HepG2 (cell line): Measurements from ENCODE around the gene HES7. TPM values are rescaled to one million over a fixed set of nuclear protein-coding genes. Genes with fewer than 3 reads are reported as not detected.

Experiments
- ARID2 ChIP-seq: sonication (generic); formaldehyde crosslinking; IDR thresholded peaks from 2 replicates; pipeline ENCODE4 v1.8.1; 2022; ENCODE audit warnings: mild to moderate bottlenecking, missing genetic modification reagents, borderline replicate concordance
- CREB1 ChIP-seq, 2 experiments: fragments of 450-650 bp in 1 of 2; IDR thresholded peaks; 2 replicates each; pipeline ENCODE4 v1.6.1; 2016 to 2017; ENCODE audit warnings: control low read depth in 1 of 2, mild to moderate bottlenecking in 1 of 2, missing compliant biosample characterization in 1 of 2, missing genetic modification characterization in 1 of 2
- CTCF ChIP-seq: sonication (generic); formaldehyde crosslinking; IDR thresholded peaks from 2 replicates; pipeline ENCODE4 v1.5.0; 2020; ENCODE audit warnings: mild to moderate bottlenecking, missing genetic modification reagents, moderate library complexity
- FOXP1 ChIP-seq, 2 experiments: fragments of 450-650 bp in 1 of 2; IDR thresholded peaks; 2 replicates each; pipeline ENCODE4 v1.6.1; 2017 to 2018; ENCODE audit warnings: antibody characterized with exemption in 1 of 2
- GATA4 ChIP-seq: sonication (generic); IDR thresholded peaks from 2 replicates; pipeline ENCODE4 v1.6.1; 2016; ENCODE audit warnings: antibody characterized with exemption, low read depth, borderline replicate concordance
- HHEX ChIP-seq: IDR thresholded peaks from 2 replicates; pipeline ENCODE4 v1.6.1; 2016; ENCODE audit warnings: control low read depth
- KAT2B ChIP-seq: fragments of 150-350 bp; IDR thresholded peaks from 2 replicates; pipeline ENCODE4 v1.6.1; 2014; ENCODE audit warnings: low read depth, low read length, borderline replicate concordance
- KDM2A ChIP-seq: sonication (generic); formaldehyde crosslinking; IDR thresholded peaks from 2 replicates; pipeline ENCODE4 v1.4.0; 2020; ENCODE audit warnings: low read depth, missing genetic modification reagents, borderline replicate concordance
- MED13 ChIP-seq: sonication (generic); formaldehyde crosslinking; IDR thresholded peaks from 2 replicates; pipeline ENCODE4 v1.5.0; 2020; ENCODE audit warnings: missing genetic modification reagents
- MEIS1 ChIP-seq: sonication (generic); formaldehyde crosslinking; IDR thresholded peaks from 2 replicates; pipeline ENCODE4 v1.9.0; 2021; ENCODE audit warnings: mild to moderate bottlenecking, missing genetic modification reagents, moderate library complexity, borderline replicate concordance
- MXI1 ChIP-seq: IDR thresholded peaks from 3 replicates; pipeline ENCODE4 v1.6.1; 2012; ENCODE audit warnings: low read depth, low read length, inconsistent platforms, borderline replicate concordance
- NFKB2 ChIP-seq: sonication (generic); formaldehyde crosslinking; IDR thresholded peaks from 2 replicates; pipeline ENCODE4 v1.4.0; 2020; ENCODE audit warnings: missing genetic modification reagents, borderline replicate concordance
- RFXAP ChIP-seq: sonication (generic); formaldehyde crosslinking; IDR thresholded peaks from 2 replicates; pipeline ENCODE4 v1.4.0; 2020; ENCODE audit warnings: missing genetic modification reagents, borderline replicate concordance
- RNF2 ChIP-seq: fragments of 450-650 bp; conservative IDR thresholded peaks from 2 replicates; pipeline ENCODE4 v1.6.1; 2016; ENCODE audit warnings: low read depth
- SCMH1 ChIP-seq: sonication (generic); formaldehyde crosslinking; IDR thresholded peaks from 2 replicates; pipeline ENCODE4 v1.9.0; 2021; ENCODE audit warnings: missing genetic modification reagents, mild to moderate bottlenecking, borderline replicate concordance
- SOX6 ChIP-seq, 2 experiments: fragments of 450-650 bp in 1 of 2; sonication (generic) in 1 of 2; formaldehyde crosslinking in 1 of 2; IDR thresholded peaks; 2 replicates each; pipeline versions ENCODE4 v1.4.0 to v1.6.1; 2017 to 2020; ENCODE audit warnings: antibody characterized with exemption in 1 of 2, mild to moderate bottlenecking in 1 of 2, missing genetic modification reagents in 1 of 2
- SP2 ChIP-seq: sonication (generic); formaldehyde crosslinking; IDR thresholded peaks from 2 replicates; pipeline ENCODE4 v1.5.1; 2020; ENCODE audit warnings: mild to moderate bottlenecking, missing genetic modification reagents
- TFE3 ChIP-seq: IDR thresholded peaks from 2 replicates; pipeline ENCODE4 v1.6.1; 2016
- WIZ ChIP-seq: sonication (generic); formaldehyde crosslinking; IDR thresholded peaks from 2 replicates; pipeline ENCODE4 v1.5.1; 2020; ENCODE audit warnings: mild to moderate bottlenecking, missing genetic modification reagents
- XBP1 ChIP-seq: sonication (generic); formaldehyde crosslinking; IDR thresholded peaks from 2 replicates; pipeline ENCODE4 v1.5.0; 2020; ENCODE audit warnings: missing genetic modification reagents
- YEATS2 ChIP-seq: sonication (generic); formaldehyde crosslinking; IDR thresholded peaks from 2 replicates; pipeline ENCODE4 v1.4.0; 2020; ENCODE audit warnings: missing genetic modification reagents, borderline replicate concordance
- ZNF263 ChIP-seq: sonication (generic); formaldehyde crosslinking; IDR thresholded peaks from 2 replicates; pipeline ENCODE4 v1.4.0; 2020; ENCODE audit warnings: missing genetic modification reagents
- ZNF878 ChIP-seq: sonication (generic); formaldehyde crosslinking; IDR thresholded peaks from 2 replicates; pipeline ENCODE4 v1.8.1; 2023; ENCODE audit warnings: mild to moderate bottlenecking, missing genetic modification reagents, moderate library complexity
- polyA plus RNA-seq, 8 experiments: library from polyadenylated mRNA; depleted of rRNA in 3 of 8; stranded (reverse) in 7 of 8; unstranded in 1 of 8; fragments of >200 nt; fragmentation: Illumina TruSeq in 4 of 8; extraction: Trizol in 4 of 8; gene quantifications; 2 replicates each; pipeline versions ENCODE4 v1.2.1 to v1.2.3, GENCODE V29; 2011 to 2016; ENCODE audit warnings: low read depth in 4 of 8, missing spikeins in 1 of 8, mixed read lengths in 1 of 8; ENCODE audit not compliant: insufficient read depth in 1 of 8
- total RNA-seq, 5 experiments: library from RNA; depleted of rRNA; stranded (reverse); fragments of >200 nt; fragmentation: Illumina TruSeq; extraction: Trizol; gene quantifications; 2 replicates each; pipeline ENCODE4 v1.2.3, GENCODE V29; 2016; ENCODE audit warnings: low read depth in 1 of 5
- TF ChIP-seq, protein P1 (sequence below): IDR thresholded peaks from 2 replicates; pipeline ENCODE4 v1.6.1; 2016; ENCODE audit warnings: mild to moderate bottlenecking, missing biosample characterization, missing genetic modification reagents
- TF ChIP-seq, protein P2 (sequence below): sonication (generic); formaldehyde crosslinking; IDR thresholded peaks from 2 replicates; pipeline ENCODE4 v1.4.0; 2020; ENCODE audit warnings: missing genetic modification reagents

HES7 gene
- total and polyA plus RNA-seq, 2 of the 13 experiments (the other 11 are each of a cell fraction or from before 2014, with no cell fraction given): not detected

DNA sequence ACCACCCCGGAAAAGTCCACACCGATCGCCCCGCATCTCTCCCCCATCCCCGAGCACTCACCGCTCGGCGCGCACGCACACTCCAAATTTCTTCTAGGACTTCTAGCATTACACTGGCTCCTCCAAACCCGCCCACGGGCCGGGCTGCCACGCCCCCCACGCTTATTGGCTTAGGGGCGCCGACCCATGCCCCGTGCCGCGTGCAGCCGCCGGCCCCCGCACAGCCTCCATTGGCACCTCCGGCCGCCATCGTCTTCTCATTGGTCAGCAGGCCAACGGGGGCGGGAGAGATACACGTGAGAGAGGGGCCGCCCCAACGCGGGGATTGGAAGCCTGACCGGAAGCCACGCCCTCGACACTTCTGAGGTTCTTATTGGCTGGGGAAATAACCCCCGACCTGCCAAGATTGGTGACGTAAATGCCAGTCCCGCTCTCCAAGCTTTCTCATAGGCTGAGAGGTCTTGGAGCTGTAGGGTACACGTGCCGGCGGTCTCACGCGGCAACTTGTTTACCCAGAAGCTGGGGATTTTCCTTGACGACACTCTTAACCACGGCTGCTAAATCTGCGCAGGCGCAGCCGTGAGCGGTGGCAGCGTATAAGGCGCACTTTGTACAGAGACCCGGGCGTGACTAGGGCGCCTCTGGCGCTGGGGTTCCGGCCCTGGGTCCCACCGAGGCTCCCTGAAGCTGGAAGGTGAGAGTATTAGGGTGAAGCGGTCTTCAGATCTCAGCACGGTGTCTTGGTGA, 32.5 kb upstream of the HES7 start (continued):
- peak; percentile 25 for TF ChIP-seq CTCF (CRISPR knock-in tag)
- TF ChIP-seq SCMH1: no peak
- TF ChIP-seq FOXP1 (IDR thresholded peaks at IDR 0.05): no peak
- no peak; the same call in 1 of the 2 replicates for TF ChIP-seq FOXP1 (CRISPR knock-in tag; IDR thresholded peaks at IDR 0.05)
- TF ChIP-seq, protein P1, sequence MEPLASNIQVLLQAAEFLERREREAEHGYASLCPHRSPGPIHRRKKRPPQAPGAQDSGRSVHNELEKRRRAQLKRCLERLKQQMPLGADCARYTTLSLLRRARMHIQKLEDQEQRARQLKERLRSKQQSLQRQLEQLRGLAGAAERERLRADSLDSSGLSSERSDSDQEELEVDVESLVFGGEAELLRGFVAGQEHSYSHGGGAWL (CRISPR knock-in tag): 0 out of 2 replicates have a peak, but pooled peaks have one; percentile 28
- TF ChIP-seq, protein P2, sequence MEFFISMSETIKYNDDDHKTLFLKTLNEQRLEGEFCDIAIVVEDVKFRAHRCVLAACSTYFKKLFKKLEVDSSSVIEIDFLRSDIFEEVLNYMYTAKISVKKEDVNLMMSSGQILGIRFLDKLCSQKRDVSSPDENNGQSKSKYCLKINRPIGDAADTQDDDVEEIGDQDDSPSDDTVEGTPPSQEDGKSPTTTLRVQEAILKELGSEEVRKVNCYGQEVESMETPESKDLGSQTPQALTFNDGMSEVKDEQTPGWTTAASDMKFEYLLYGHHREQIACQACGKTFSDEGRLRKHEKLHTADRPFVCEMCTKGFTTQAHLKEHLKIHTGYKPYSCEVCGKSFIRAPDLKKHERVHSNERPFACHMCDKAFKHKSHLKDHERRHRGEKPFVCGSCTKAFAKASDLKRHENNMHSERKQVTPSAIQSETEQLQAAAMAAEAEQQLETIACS (CRISPR knock-in tag): no peak
- peak; percentile 47; the same call in 1 of the 2 replicates for TF ChIP-seq RNF2
- peak; percentile 38; the same call in 1 of the 2 replicates for TF ChIP-seq TFE3 (CRISPR knock-in tag)
- 0 out of 2 replicates have a peak, but pooled peaks have one; percentile 41 for TF ChIP-seq ZNF878
- 0 out of 2 replicates have a peak, but pooled peaks have one; percentile 48 for TF ChIP-seq GATA4
- TF ChIP-seq RFXAP: peak; percentile 59; the same call in 1 of the 2 replicates
- no peak for TF ChIP-seq SOX6 (IDR thresholded peaks at IDR 0.05)
- peak; percentile 54; the same call in 1 of the 2 replicates for TF ChIP-seq SOX6 (CRISPR knock-in tag; IDR thresholded peaks at IDR 0.05)
- no peak for TF ChIP-seq WIZ
- TF ChIP-seq SP2 (CRISPR knock-in tag): peak; percentile 91
- TF ChIP-seq YEATS2 (CRISPR knock-in tag): peak; percentile 11; the same call in 1 of the 2 replicates
- TF ChIP-seq CREB1 (IDR thresholded peaks at IDR 0.05): peak; percentile 92
- peak; percentile 93 for TF ChIP-seq CREB1 (CRISPR knock-in tag; IDR thresholded peaks at IDR 0.05)
- TF ChIP-seq NFKB2 (CRISPR knock-in tag): no peak; the same call in 1 of the 2 replicates
- peak; percentile 73 for TF ChIP-seq ZNF263 (CRISPR knock-in tag)
- no peak for TF ChIP-seq XBP1 (CRISPR knock-in tag)
- no peak for TF ChIP-seq ARID2 (CRISPR knock-in tag)
- 0 out of 2 replicates have a peak, but pooled peaks have one; percentile 26 for TF ChIP-seq MED13 (CRISPR knock-in tag)
- TF ChIP-seq MXI1: peak; percentile 56; the same call in 1 of the 3 replicates
- no peak for TF ChIP-seq MEIS1 (CRISPR knock-in tag)
- no peak for TF ChIP-seq KAT2B
- peak; percentile 33; the same call in 1 of the 2 replicates for TF ChIP-seq KDM2A
- no peak for TF ChIP-seq HHEX (CRISPR knock-in tag)
